Hematopoietic multipotent progenitor cell treated with erythropoietin and hydrocortisone succinate and interleukin-3 and kit ligand, for 4 days (in vitro differentiated cells): ENCODE measurements around the gene OXSM.

Experiments
- DNase-seq: peaks from one replicate; pipeline ENCODE4 v3.0.0-alpha.2; 2015

Gene OXSM

GRCh38 chr3:25789596-25790556, at the start of gene OXSM:
OXSM (plus strand) TSS chr3:25790090; CDS start chr3:25791021, 931 bp downstream.
- DNase-seq, result peak; percentile 98

- DNase-seq, result peak; percentile 24
These were observed 45.4 kb upstream of the OXSM start for GRCh38 chr3:25744470-25744869.

GRCh38 chr3:25747033-25747432, 42.9 kb upstream of the OXSM start:
- no peak for DNase-seq

GRCh38 chr3:25748189-25748588, 41.7 kb upstream of the OXSM start:
- no peak for DNase-seq

GRCh38 chr3:25749031-25749581, 40.8 kb upstream of the OXSM start:
- no peak for DNase-seq

GRCh38 chr3:25751048-25751447, 38.8 kb upstream of the OXSM start:
- no peak for DNase-seq

GRCh38 chr3:25751725-25752124, 38.2 kb upstream of the OXSM start:
- no peak for DNase-seq

GRCh38 chr3:25768851-25769250, 21.0 kb upstream of the OXSM start:
- no peak for DNase-seq

- no peak for DNase-seq
These were observed 14.0 kb upstream of the OXSM start for GRCh38 chr3:25775936-25776335.

GRCh38 chr3:25780618-25781017, 9.3 kb upstream of the OXSM start:
- DNase-seq, result no peak

GRCh38 chr3:25781145-25781757, 8.6 kb upstream of the OXSM start:
- peak; percentile 44 for DNase-seq

GRCh38 chr3:25781758-25782594, 7.9 kb upstream of the OXSM start:
- DNase-seq, result peak; percentile 41

- DNase-seq, result no peak
These were observed 7.3 kb upstream of the OXSM start for GRCh38 chr3:25782636-25782937.

- peak; percentile 93 for DNase-seq
These were observed 6.8 kb upstream of the OXSM start, which contains the start of gene NGLY1 for GRCh38 chr3:25782938-25783660. NGLY1 (minus strand) TSS chr3:25783443; CDS start chr3:25783390, 53 bp downstream.

- DNase-seq, result peak; percentile 71
These were observed 6.0 kb upstream of the OXSM start for GRCh38 chr3:25783661-25784512.

- peak; percentile 29 for DNase-seq
These were observed 4.9 kb upstream of the OXSM start for GRCh38 chr3:25784971-25785370.

GRCh38 chr3:25785826-25786225, 4.1 kb upstream of the OXSM start:
- no peak for DNase-seq

GRCh38 chr3:25787689-25788088, 2.2 kb upstream of the OXSM start:
- no peak for DNase-seq

- no peak for DNase-seq
These were observed 688 bp upstream of the OXSM start for GRCh38 chr3:25789209-25789595.

- DNase-seq, result no peak
These were observed 11.9 kb downstream of the OXSM start for GRCh38 chr3:25801786-25802185.

GRCh38 chr3:25803833-25804232, 13.9 kb downstream of the OXSM start:
- DNase-seq, result no peak
